ENCODE measurements around the gene LRRC74A. TPM values are rescaled to one million over a fixed set of nuclear protein-coding genes. Genes with fewer than 3 reads are reported as not detected.

The LRRC74A gene
- total RNA-seq, 4 donors from 2014 or later = not detected

- Histone ChIP-seq H3K9me3 (no peaks in the 10 kb centered on the region), H3K27me3 (peaks cover 7% of the 10 kb centered on the region), H3K36me3 (no peaks in the 10 kb centered on the region), H3K27ac (no peak overlapping the region), H3K4me3 (no peak overlapping the region), H3K4me1 (no peaks in the 10 kb centered on the region)
- no peak for DNase-seq (ENCODE audit: low spot score in 2 of 2)
- no peak for TF ChIP-seq POLR2AphosphoS5 (IDR thresholded peaks at IDR 0.05)
- TF ChIP-seq CTCF (IDR thresholded peaks at IDR 0.05) = no peak
- no peak for TF ChIP-seq EP300 (IDR thresholded peaks at IDR 0.05)
- TF ChIP-seq POLR2A (IDR thresholded peaks at IDR 0.05) = no peak
- WGBS = 63% methylated on average over 6 of the region's 6 CpGs
Measured at GRCh38 chr14:76848879-76849278, 22.7 kb downstream of the LRRC74A start.

GRCh38 chr14:76855066-76855465 is 28.9 kb downstream of the LRRC74A start:
- H3K36me3 ChIP-seq = no peaks in the 10 kb centered on the region
- DNase-seq (ENCODE audit: low spot score in 2 of 2) = no peak
- TF ChIP-seq CTCF (IDR thresholded peaks at IDR 0.05) (no peak), EP300 (IDR thresholded peaks at IDR 0.05) (no peak), POLR2AphosphoS5 (IDR thresholded peaks at IDR 0.05) (no peak), POLR2A (IDR thresholded peaks at IDR 0.05) (no peak)
- H3K4me1 ChIP-seq = no peaks in the 10 kb centered on the region
- no peak overlapping the region for H3K27ac ChIP-seq
- H3K9me3 ChIP-seq = no peaks in the 10 kb centered on the region
- H3K4me3 ChIP-seq = no peak overlapping the region
- 93% methylated on average over 2 of the region's 2 CpGs for WGBS
- H3K27me3 ChIP-seq = no peaks in the 10 kb centered on the region

DNA sequence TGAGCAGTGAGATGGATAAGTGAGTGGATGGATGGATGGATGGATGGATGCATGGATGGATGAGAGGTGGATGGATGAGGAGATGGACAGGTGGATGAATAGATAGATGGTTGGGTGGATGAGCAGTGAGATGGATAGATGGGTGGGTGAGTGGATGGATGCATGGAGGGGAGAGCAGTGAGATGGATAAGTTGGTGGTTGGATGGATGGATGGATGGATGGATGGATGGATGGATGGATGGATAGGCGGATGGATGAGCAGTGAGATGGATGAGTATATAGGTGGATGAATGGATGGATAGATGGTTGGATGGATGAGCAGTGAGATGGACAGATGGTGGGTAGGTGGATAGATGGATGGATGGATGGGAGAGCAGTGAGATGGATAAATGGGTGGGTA is 30.6 kb downstream of the LRRC74A start:
- Histone ChIP-seq H3K4me3 (no peak overlapping the region), H3K27ac (no peak overlapping the region), H3K4me1 (no peaks in the 10 kb centered on the region), H3K9me3 (no peaks in the 10 kb centered on the region), H3K36me3 (no peaks in the 10 kb centered on the region), H3K27me3 (no peaks in the 10 kb centered on the region)
- TF ChIP-seq POLR2A (IDR thresholded peaks at IDR 0.05) = no peak
- TF ChIP-seq EP300 (IDR thresholded peaks at IDR 0.05) = no peak
- WGBS = 78% methylated on average over 1 of the region's 1 CpG
- DNase-seq (ENCODE audit: low spot score in 2 of 2) = no peak

DNA sequence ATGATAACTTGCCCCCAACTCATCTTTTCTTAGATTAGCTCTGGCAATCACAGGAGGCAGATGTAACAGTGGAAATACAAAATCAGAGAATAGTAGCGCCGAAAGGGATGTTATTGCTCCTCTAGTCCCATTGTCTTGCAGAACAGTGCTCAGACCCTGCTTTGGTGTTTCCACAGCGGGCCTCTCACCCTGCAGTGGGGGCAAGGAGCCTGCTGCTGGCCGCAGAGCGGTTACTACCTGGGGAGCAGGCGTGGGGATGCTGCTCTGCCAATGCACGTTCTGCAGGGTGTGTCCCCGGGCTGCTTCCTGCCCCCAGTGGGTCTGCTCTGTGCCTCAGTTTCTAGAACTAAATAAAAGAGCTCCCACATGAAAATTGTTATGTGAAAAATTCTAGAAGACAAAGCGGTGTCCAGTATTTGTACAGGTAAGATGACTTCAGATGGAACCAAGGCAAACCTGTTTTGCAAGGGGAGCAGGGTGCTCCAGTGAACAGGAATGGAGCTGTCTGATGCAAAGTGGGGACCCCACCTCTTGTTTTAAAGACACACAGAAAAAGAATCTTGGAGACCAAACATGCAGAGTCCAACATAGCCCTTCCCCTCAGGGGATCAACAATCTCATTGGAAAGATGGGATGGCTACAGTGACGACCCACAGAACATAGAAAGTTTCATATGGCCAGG is 35.5 kb downstream of the LRRC74A start:
- WGBS = 58% methylated on average over 10 of the region's 10 CpGs
- no peak for TF ChIP-seq POLR2A (IDR thresholded peaks at IDR 0.05)

DNA sequence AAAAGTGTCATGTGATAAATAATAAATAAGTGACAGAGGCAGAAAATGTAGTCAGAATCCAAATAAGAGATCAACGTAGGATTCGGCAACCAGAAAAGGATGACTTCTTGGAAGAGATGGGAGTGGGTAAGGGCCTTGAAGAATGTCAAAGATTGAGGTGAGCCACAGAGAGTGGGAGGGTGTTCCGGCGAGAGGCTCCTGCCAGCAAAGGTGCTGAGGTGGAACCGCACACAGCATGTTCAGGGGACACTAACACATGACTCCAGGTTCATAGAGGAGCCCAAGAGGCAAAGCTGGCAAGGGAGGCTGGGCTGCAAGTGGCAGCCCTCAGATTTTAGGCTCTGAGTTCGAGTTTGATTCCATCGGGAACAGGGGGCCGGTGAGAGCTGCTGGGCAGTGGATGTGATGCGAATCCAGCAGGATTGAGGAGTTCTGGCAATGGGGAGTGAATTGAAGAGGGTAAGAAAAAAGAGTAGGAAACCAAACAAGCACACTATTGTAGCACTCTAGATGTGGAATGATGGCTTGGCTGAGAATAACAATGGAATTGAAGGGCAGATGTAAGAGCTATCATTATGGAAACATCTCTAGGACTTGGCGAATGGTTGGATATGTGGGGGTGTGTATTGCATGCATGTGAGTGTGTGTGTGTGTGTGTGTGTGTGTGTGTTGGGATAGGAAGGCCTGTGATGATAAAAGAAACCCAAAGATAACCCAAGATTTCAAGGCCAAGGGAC is 36.5 kb downstream of the LRRC74A start:
- Histone ChIP-seq H3K4me1 (peaks cover 9% of the 10 kb centered on the region), H3K27me3 (no peaks in the 10 kb centered on the region), H3K36me3 (no peaks in the 10 kb centered on the region), H3K9me3 (no peaks in the 10 kb centered on the region), H3K4me3 (no peak overlapping the region), H3K27ac (no peak overlapping the region)
- WGBS = 73% methylated on average over 10 of the region's 10 CpGs
- no peak for DNase-seq (ENCODE audit: low spot score in 2 of 2)
- no peak for TF ChIP-seq CTCF (IDR thresholded peaks at IDR 0.05)
- TF ChIP-seq POLR2AphosphoS5 (IDR thresholded peaks at IDR 0.05) = no peak
- TF ChIP-seq EP300 (IDR thresholded peaks at IDR 0.05) = no peak
- TF ChIP-seq POLR2A (IDR thresholded peaks at IDR 0.05) = no peak

More for the DNA sequence above, 35.5 kb downstream of the LRRC74A start:
- H3K36me3 ChIP-seq = no peaks in the 10 kb centered on the region
- H3K4me1 ChIP-seq = peaks cover 9% of the 10 kb centered on the region
- no peak overlapping the region for H3K27ac ChIP-seq
- no peak overlapping the region for H3K4me3 ChIP-seq
- no peaks in the 10 kb centered on the region for H3K27me3 ChIP-seq
- no peaks in the 10 kb centered on the region for H3K9me3 ChIP-seq
- no peak for DNase-seq (ENCODE audit: low spot score in 2 of 2)

GRCh38 chr14:76863724-76864407 is 37.7 kb downstream of the LRRC74A start:
- no peak for DNase-seq (ENCODE audit: low spot score in 2 of 2)
- 19% methylated on average over 13 of the region's 15 CpGs for WGBS
- no peak overlapping the region for H3K27ac ChIP-seq

More at GRCh38 chr14:76863724-76864407, 37.7 kb downstream of the LRRC74A start:
- TF ChIP-seq CTCF (IDR thresholded peaks at IDR 0.05) (no peak), EP300 (IDR thresholded peaks at IDR 0.05) (no peak), POLR2A (IDR thresholded peaks at IDR 0.05) (no peak), POLR2AphosphoS5 (IDR thresholded peaks at IDR 0.05) (no peak)
- Histone ChIP-seq H3K4me3 (no peak overlapping the region), H3K36me3 (no peaks in the 10 kb centered on the region), H3K9me3 (no peaks in the 10 kb centered on the region), H3K27me3 (peaks cover 9% of the 10 kb centered on the region), H3K4me1 (peaks cover 9% of the 10 kb centered on the region)
